MG63 (cell line): ENCODE data around the gene CORIN. TPM values are rescaled to one million over a fixed set of nuclear protein-coding genes. Genes with fewer than 3 reads are reported as not detected.

ENCODE experiments used
- DNase-seq: peaks from one replicate; pipeline ENCODE4 v3.0.0-alpha.2; 2020
- H3K27me3 ChIP-seq: fragments of 250-450 bp; sonication (Bioruptor Pico); 2 replicates; pipeline ENCODE4 v1.5.1; 2020; ENCODE audit warnings: mild to moderate bottlenecking, moderate library complexity
- H3K36me3 ChIP-seq: fragments of 250-450 bp; sonication (Bioruptor Pico); 2 replicates; pipeline ENCODE4 v1.5.1; 2020; ENCODE audit warnings: mild to moderate bottlenecking, moderate library complexity
- H3K4me3 ChIP-seq: fragments of 250-450 bp; sonication (Bioruptor Pico); 2 replicates; pipeline ENCODE4 v1.5.1; 2020; ENCODE audit warnings: mild to moderate bottlenecking, moderate library complexity
- H3K9me3 ChIP-seq: fragments of 250-450 bp; sonication (Bioruptor Pico); 2 replicates; pipeline ENCODE4 v1.5.1; 2020; ENCODE audit warnings: mild to moderate bottlenecking, moderate library complexity
- total RNA-seq: library from RNA; depleted of rRNA; stranded (reverse); fragments of >200 nt; shearing (Covaris generic); gene quantifications from 2 replicates; pipeline ENCODE4 v1.2.3, GENCODE V29; 2014; ENCODE audit warnings: low replicate concordance

Gene CORIN
- total RNA-seq, 1 experiment from 2014 or later = not detected

DNA sequence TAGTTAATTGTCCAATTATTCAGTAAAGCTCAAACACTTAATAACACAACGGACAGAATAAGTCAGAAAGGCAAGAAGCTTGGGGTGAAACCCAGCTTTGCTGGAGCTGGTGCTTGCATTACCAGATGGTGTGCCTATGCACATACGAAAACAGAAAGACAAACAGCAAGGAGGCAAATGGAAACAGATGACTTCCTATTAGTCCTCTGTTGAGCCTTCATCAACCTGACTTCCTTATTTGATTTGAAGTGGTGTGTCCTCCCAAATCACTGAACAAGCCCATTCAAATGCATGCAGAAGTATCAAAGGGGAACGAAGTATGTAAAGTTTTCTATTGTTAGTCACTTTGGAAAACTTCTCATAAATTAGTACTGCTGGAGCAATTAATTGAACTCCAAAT lies 186.6 kb downstream of the CORIN start:
- Histone ChIP-seq H3K9me3 (no peaks in the 10 kb centered on the region), H3K4me3 (no peak overlapping the region), H3K36me3 (no peaks in the 10 kb centered on the region), H3K27me3 (no peaks in the 10 kb centered on the region)
- no peak for DNase-seq

- DNase-seq = no peak
- Histone ChIP-seq H3K9me3 (no peaks in the 10 kb centered on the region), H3K36me3 (no peaks in the 10 kb centered on the region), H3K27me3 (no peaks in the 10 kb centered on the region), H3K4me3 (no peak overlapping the region)
Observed at GRCh38 chr4:47650584-47651130, 187.2 kb downstream of the CORIN start.

DNA sequence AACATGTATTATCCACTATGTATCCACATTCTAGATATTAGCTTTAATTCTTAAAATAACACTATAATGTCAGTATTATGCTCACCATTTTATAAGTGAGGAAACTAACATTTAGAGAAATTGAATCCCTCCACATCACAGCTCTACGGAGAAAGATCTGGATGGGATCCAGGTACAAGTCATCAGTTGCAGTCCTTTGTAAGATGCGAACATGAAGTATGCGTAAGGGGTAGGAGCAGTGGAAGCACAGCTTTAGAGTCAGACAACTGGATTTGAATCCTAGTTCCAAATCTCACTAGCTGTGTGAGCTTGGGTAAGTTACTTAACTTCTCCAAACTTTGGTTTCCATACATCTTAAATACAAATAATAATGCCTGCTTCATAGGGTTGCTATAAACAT lies 190.3 kb downstream of the CORIN start:
- Histone ChIP-seq H3K27me3 (no peaks in the 10 kb centered on the region), H3K36me3 (no peaks in the 10 kb centered on the region), H3K9me3 (no peaks in the 10 kb centered on the region), H3K4me3 (no peak overlapping the region)
- no peak for DNase-seq

DNA sequence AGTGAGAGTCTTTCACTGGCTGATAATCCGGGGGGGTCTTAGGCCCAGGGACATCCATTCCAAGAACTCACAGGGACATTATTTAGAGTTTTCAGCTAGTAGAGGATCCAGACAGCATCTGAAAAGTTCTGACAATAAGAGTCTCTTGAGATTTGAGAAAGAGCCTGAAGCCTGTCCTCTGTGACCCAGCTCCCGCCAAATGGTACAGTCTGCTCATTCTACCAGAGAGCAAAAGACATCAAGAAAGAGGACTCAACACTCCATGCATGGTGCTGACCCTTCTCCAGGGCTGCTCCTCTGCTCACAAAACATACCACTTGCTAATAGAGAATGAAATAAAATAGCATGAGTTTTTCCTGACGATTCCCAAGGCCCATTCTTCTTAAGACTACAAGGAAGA lies 190.8 kb downstream of the CORIN start:
- Histone ChIP-seq H3K4me3 (no peak overlapping the region), H3K9me3 (no peaks in the 10 kb centered on the region), H3K36me3 (no peaks in the 10 kb centered on the region), H3K27me3 (no peaks in the 10 kb centered on the region)
- no peak for DNase-seq

DNA sequence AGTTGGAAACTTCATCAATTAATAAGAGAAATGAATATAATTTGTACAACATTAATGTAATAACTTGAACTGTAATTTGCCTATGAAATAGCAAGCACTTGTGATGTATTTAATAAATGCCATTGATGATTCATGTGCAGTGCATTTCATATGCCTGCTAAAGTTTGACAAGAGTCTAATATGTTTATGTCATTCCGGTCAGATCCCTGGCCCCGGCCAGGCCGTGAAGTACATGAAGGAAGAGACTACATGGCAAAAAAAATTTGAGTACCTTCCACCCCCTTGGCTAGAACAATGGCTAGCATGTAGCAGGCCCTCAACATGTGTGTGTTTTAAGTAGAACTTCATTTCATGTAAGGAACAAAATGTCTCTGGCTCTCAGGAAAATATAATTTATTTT lies 191.5 kb downstream of the CORIN start:
- H3K9me3 ChIP-seq = no peaks in the 10 kb centered on the region
- H3K27me3 ChIP-seq = no peaks in the 10 kb centered on the region
- no peaks in the 10 kb centered on the region for H3K36me3 ChIP-seq
- H3K4me3 ChIP-seq = no peak overlapping the region
- no peak for DNase-seq

DNA sequence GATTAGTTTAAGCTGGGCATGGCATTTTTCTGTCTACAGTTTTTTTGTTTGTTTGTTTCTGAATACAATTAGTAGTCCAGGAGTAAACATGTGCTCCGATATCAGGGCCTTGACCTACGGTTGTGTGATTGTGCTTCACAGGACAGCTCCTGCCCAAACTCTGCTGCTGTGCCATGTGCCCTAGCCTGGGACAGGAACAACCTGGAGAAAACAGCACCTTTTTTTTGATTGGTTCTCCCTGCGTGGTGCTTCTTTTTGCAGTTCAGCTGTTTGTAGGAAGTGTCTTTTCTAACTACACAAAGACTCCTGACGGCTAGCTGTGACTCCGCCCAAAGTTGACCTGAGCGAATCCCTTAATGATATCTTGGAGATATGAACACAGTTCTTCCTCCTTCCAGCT lies 194.0 kb downstream of the CORIN start:
- no peak overlapping the region for H3K4me3 ChIP-seq
- no peaks in the 10 kb centered on the region for H3K27me3 ChIP-seq
- H3K9me3 ChIP-seq = no peaks in the 10 kb centered on the region
- H3K36me3 ChIP-seq = no peaks in the 10 kb centered on the region
- DNase-seq = no peak

DNA sequence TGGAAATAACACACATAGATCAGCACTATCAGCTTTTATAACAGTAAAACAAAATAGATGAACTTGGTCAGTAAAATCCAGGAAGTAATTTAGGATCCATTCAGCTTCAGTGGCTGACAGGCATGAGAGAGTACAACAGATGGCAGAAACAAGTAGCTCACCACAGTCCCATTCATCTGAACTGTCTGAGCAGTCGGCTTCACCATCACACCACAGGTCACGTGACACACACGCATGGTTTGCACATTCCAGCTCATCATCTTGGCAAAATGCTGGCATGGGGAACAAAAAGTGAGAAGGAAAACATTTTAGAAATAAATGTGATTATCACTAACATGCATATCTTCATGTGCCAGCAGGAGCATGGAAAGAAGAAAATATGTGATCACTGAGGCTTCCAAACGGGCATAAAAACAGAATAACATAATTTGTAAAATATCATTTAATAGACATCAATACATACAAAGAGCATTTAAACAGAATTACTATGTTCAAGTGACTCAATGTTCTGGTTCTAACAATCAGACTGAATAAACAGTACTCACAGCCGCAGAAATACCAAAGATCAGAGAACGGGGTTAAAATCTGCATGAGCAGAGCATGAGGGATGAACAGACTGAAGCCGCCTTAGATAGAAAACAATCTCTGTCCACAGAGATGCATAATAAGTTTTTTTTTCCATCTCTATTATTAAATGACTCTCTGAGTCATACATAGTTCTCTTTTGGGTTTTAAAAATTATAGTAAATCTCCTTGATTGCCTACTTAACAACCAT lies 194.7 kb downstream of the CORIN start:
- no peak overlapping the region for H3K4me3 ChIP-seq
- no peaks in the 10 kb centered on the region for H3K9me3 ChIP-seq
- DNase-seq = no peak
- no peaks in the 10 kb centered on the region for H3K27me3 ChIP-seq
- H3K36me3 ChIP-seq = no peaks in the 10 kb centered on the region

GRCh38 chr4:47642191-47642830 lies 195.6 kb downstream of the CORIN start:
- Histone ChIP-seq H3K36me3 (no peaks in the 10 kb centered on the region), H3K9me3 (no peaks in the 10 kb centered on the region), H3K4me3 (no peak overlapping the region), H3K27me3 (no peaks in the 10 kb centered on the region)
- DNase-seq = no peak

- H3K9me3 ChIP-seq = no peaks in the 10 kb centered on the region
- DNase-seq = no peak
Observed at GRCh38 chr4:47641755-47642154, 196.1 kb downstream of the CORIN start.

DNA sequence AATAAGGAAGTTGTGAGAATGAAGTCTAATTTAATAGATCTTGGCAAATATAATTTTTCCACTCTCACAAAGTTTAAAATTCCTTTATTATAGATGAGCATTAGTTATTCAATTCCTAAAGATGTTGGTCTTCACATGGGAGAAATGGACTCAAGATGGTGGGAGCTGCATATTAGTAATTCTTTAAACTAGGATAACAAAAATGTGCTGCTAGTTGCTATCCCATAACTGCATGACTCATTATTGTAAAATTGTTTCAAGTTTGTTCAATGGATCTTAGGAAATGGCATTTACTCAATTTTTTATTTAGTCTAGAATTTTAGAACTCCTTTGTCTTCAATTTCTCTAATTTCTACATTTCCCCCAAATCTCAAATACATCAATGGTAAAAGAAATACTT lies 197.0 kb downstream of the CORIN start:
- Histone ChIP-seq H3K36me3 (no peaks in the 10 kb centered on the region), H3K9me3 (no peaks in the 10 kb centered on the region), H3K27me3 (no peaks in the 10 kb centered on the region), H3K4me3 (no peak overlapping the region)
- no peak for DNase-seq

More at GRCh38 chr4:47641755-47642154, 196.1 kb downstream of the CORIN start:
- no peaks in the 10 kb centered on the region for H3K36me3 ChIP-seq
- no peak overlapping the region for H3K4me3 ChIP-seq
- no peaks in the 10 kb centered on the region for H3K27me3 ChIP-seq

- no peaks in the 10 kb centered on the region for H3K36me3 ChIP-seq
- peak; percentile 1 for DNase-seq
- no peaks in the 10 kb centered on the region for H3K9me3 ChIP-seq
- H3K4me3 ChIP-seq = no peak overlapping the region
- no peaks in the 10 kb centered on the region for H3K27me3 ChIP-seq
Observed at GRCh38 chr4:47639531-47639930, 198.3 kb downstream of the CORIN start.

DNA sequence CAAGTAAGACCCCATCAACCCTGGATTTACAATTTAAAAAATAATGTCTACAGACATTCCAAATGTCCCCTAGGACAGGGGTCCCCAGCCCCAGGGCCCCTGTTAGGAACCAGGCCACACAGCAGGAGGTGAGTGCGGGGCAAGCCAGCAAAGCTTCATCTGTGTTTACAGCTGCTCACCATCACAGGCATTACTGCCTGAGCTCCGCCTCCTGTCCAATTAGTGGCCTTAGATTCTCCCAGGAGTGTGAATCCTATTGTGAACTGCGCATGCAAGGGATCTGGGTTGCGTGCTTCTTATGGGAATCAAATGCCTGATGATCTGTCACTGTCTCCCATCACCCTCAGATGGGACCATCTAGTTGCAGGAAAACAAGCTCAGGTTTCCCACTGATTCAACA lies 206.7 kb downstream of the CORIN start:
- Histone ChIP-seq H3K27me3 (no peaks in the 10 kb centered on the region), H3K4me3 (no peak overlapping the region), H3K36me3 (no peaks in the 10 kb centered on the region)

DNA sequence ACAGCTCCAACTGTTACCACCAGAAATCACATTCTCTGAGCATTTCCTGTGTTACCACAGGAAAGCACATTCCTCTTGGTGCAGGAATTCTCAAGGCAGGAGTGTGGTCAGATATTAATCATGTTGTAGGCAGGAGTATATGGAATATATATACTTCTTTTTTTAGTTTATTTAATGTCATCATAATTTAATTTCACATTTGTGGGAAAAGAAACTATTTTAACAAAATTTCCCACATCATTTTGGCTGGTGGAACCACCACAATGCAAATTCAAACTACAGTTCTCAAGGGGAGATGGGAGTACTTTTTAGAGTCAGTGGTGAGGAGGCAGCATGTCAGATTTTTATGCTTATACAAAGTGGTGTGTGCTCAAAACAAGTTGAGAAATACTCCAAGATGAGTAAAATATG lies 213.8 kb downstream of the CORIN start:
- no peaks in the 10 kb centered on the region for H3K9me3 ChIP-seq

More for the DNA sequence above, 206.7 kb downstream of the CORIN start:
- DNase-seq = no peak
- no peaks in the 10 kb centered on the region for H3K9me3 ChIP-seq

DNA sequence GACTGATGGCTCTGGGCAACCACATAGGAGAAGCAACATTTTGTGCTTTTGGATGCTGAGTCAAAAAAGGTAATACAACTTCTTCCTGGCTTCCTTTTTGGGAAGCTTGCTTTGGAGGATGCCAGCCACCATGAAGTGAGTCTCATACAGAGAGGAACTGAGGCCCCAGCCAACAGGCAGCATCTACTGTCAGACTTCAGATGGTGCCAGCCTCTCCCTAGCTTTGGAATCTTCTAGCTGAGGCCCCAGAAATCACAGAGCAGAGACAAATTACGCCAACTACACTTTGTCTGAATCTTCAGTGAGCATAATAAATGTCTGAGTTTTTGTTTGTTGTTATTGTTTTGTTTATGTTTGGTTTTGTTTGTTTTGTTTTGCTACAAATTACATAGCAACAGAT lies 216.7 kb downstream of the CORIN start:
- DNase-seq = no peak
- H3K27me3 ChIP-seq = no peaks in the 10 kb centered on the region
- no peaks in the 10 kb centered on the region for H3K36me3 ChIP-seq
- H3K9me3 ChIP-seq = no peaks in the 10 kb centered on the region
- H3K4me3 ChIP-seq = no peak overlapping the region

More for the DNA sequence above, 213.8 kb downstream of the CORIN start:
- no peak for DNase-seq
- no peaks in the 10 kb centered on the region for H3K36me3 ChIP-seq
- H3K4me3 ChIP-seq = no peak overlapping the region
- no peaks in the 10 kb centered on the region for H3K27me3 ChIP-seq

- H3K36me3 ChIP-seq = no peaks in the 10 kb centered on the region
- no peak for DNase-seq
- no peak overlapping the region for H3K4me3 ChIP-seq
- no peaks in the 10 kb centered on the region for H3K27me3 ChIP-seq
- H3K9me3 ChIP-seq = no peaks in the 10 kb centered on the region
Observed at GRCh38 chr4:47619691-47620090, 218.2 kb downstream of the CORIN start.

GRCh38 chr4:47617607-47618006 lies 220.3 kb downstream of the CORIN start:
- Histone ChIP-seq H3K36me3 (no peaks in the 10 kb centered on the region), H3K9me3 (no peaks in the 10 kb centered on the region), H3K4me3 (no peak overlapping the region), H3K27me3 (no peaks in the 10 kb centered on the region)
- no peak for DNase-seq

- H3K4me3 ChIP-seq = no peak overlapping the region
- no peaks in the 10 kb centered on the region for H3K9me3 ChIP-seq
- no peak for DNase-seq
- H3K36me3 ChIP-seq = no peaks in the 10 kb centered on the region
- no peaks in the 10 kb centered on the region for H3K27me3 ChIP-seq
Observed at GRCh38 chr4:47615385-47615784, 222.5 kb downstream of the CORIN start.
